Endothelial cell of umbilical vein (primary cell): ENCODE measurements around the gene CCDC12.

Source experiments
- CTCF ChIP-seq, 2 donors: IDR thresholded peaks; 1 replicate in 1 of 2; 2 replicates in 1 of 2; pipeline ENCODE4 v1.5.1; 2011; ENCODE audit warnings: low read length in 2 of 2, mild to moderate bottlenecking in 2 of 2, moderate library complexity in 2 of 2, control low read depth in 1 of 2, inconsistent platforms in 1 of 2, low read depth in 1 of 2; ENCODE audit not compliant: insufficient read depth in 1 of 2; ENCODE audit errors: extremely low read depth in 1 of 2
- EZH2 ChIP-seq: IDR thresholded peaks from 2 replicates; pipeline ENCODE4 v1.6.1; 2012; ENCODE audit warnings: borderline replicate concordance, low read depth, mild to moderate bottlenecking, moderate library complexity, low read length, inconsistent platforms; ENCODE audit not compliant: severe bottlenecking
- POLR2A ChIP-seq: IDR thresholded peaks from 2 replicates; pipeline ENCODE4 v1.6.1; 2012; ENCODE audit warnings: low read depth, mild to moderate bottlenecking, control low read depth, low read length

- TF ChIP-seq CTCF (IDR thresholded peaks at IDR 0.05; ENCODE audit: extremely low read depth in 1 of 2, insufficient read depth in 1 of 2, low read depth in 1 of 2, low read length in 2 of 2) (no peak), EZH2 (no peak), POLR2A (no peak)
These were observed 33.9 kb downstream of the CCDC12 start for GRCh38 chr3:46942481-46943236.
